Transverse colon (tissue), 4 donors: ENCODE measurements around the gene ZNF827.

Experiments used
- CTCF ChIP-seq, 5 experiments: fragments of 200-600 bp in 3 of 5; fragments of 450-650 bp in 2 of 5; sonication (generic) in 3 of 5; IDR thresholded peaks; 1 replicate in 2 of 5; 2 replicates in 3 of 5; pipeline ENCODE4 v1.5.1; 2016 to 2017; ENCODE audit warnings: antibody characterized with exemption in 5 of 5, inconsistent platforms in 3 of 5, mild to moderate bottlenecking in 2 of 5, moderate library complexity in 1 of 5
- EP300 ChIP-seq: sonication (generic); formaldehyde crosslinking; IDR thresholded peaks from one replicate; pipeline ENCODE4 v1.6.1; 2017; ENCODE audit warnings: antibody characterized with exemption, low read depth
- POLR2A ChIP-seq: fragments of 450-650 bp; IDR thresholded peaks from one replicate; pipeline ENCODE4 v1.6.1; 2016; ENCODE audit warnings: antibody characterized with exemption, mild to moderate bottlenecking, moderate library complexity
- POLR2AphosphoS5 ChIP-seq, 3 donors: sonication (generic); formaldehyde crosslinking; IDR thresholded peaks; one replicate each; pipeline ENCODE4 v1.6.1; 2016; ENCODE audit warnings: antibody characterized with exemption in 3 of 3

- no peak for TF ChIP-seq CTCF (IDR thresholded peaks at IDR 0.05)
- TF ChIP-seq EP300: no peak
- TF ChIP-seq POLR2A: no peak
- no peak for TF ChIP-seq POLR2AphosphoS5 (IDR thresholded peaks at IDR 0.05)
These were observed 118.2 kb downstream of the ZNF827 start for GRCh38 chr4:145820407-145820806.
